Psoas muscle (tissue), 8 donors: ENCODE measurements around the gene CD247. TPM values are rescaled to one million over a fixed set of nuclear protein-coding genes. Genes with fewer than 3 reads are reported as not detected.

Experiments used
- ATAC-seq, 4 donors: fragments of 200-7000 bp; cut with Tn5 transposase; one replicate each; pipeline ENCODE4 v1.9.1; 2020; ENCODE audit warnings: moderate library complexity in 3 of 4, mild to moderate bottlenecking in 2 of 4
- DNase-seq, 2 donors: peaks; one replicate each; pipeline ENCODE4 v3.0.0-alpha.2; 2020
- H3K27ac ChIP-seq: fragments of 200-600 bp; one replicate; pipeline ENCODE4 v1.8.0; 2022
- H3K27me3 ChIP-seq, 3 donors: fragments of 200-600 bp in 1 of 3; one replicate each; pipeline versions ENCODE4 v1.6.1 to v1.8.0; 2013 to 2022; ENCODE audit warnings: low read length in 2 of 3, mild to moderate bottlenecking in 2 of 3, moderate library complexity in 1 of 3; ENCODE audit not compliant: insufficient read depth in 3 of 3
- H3K36me3 ChIP-seq, 2 donors: fragments of 200-600 bp in 1 of 2; one replicate each; pipeline versions ENCODE4 v1.6.1 to v1.8.0; 2013 to 2022; ENCODE audit warnings: low read depth in 1 of 2, mild to moderate bottlenecking in 1 of 2, moderate library complexity in 1 of 2; ENCODE audit not compliant: insufficient read depth in 1 of 2
- H3K4me1 ChIP-seq: fragments of 200-600 bp; one replicate; pipeline ENCODE4 v1.8.0; 2022
- H3K4me3 ChIP-seq: fragments of 200-600 bp; one replicate; pipeline ENCODE4 v1.8.0; 2022; ENCODE audit warnings: mild to moderate bottlenecking
- H3K9me3 ChIP-seq: fragments of 200-600 bp; one replicate; pipeline ENCODE4 v1.8.0; 2022
- CTCF ChIP-seq: fragments of 200-600 bp; IDR thresholded peaks from one replicate; pipeline ENCODE4 v1.8.0; 2022; ENCODE audit warnings: antibody characterized with exemption
- WGBS, 3 donors: extraction: QIAGEN DNeasy Blood & Tissue Kit; methylation state at CpG; one replicate each; pipeline versions ENCODE4 v1.1.6 to v1.1.7; 2013; 5-methylcytosine and 5-hydroxymethylcytosine counted together
- intact Hi-C, 2 donors: fragments of 100-400 bp; cut with DNase I; formaldehyde crosslinking; loops; one replicate each; pipeline versions ENCODE4 v1.11.0 to v1.14.2; 2022
- polyA plus RNA-seq, 3 donors: library from polyadenylated mRNA; stranded (reverse); fragments of 200-250 nt; gene quantifications; one replicate each; pipeline ENCODE4 v1.2.3, GENCODE V29; 2013
- total RNA-seq, 4 donors: library from RNA; stranded (reverse); fragmentation: NEBNext Ultra II Directional in 2 of 4; extraction: Animal tissue kit (Norgen Biotek cat#: 25700) in 2 of 4; gene quantifications; one replicate each; pipeline versions ENCODE4 v1.2.1 to v1.2.4, GENCODE V29; 2021 to 2023
- donor health status: healthy with polysubstance abuse.
- donor health status: DM: no; HTN: no; CAD: no; lungs with moderate emphysema.
- donor health status: Bipolar disorder and iron deficiency.
- donor health status: healthy.
- donor health status: DM: yes; HTN: yes; CAD: no.
- donor health status: DM: no; HTN: no; CAD: no.
- donor health status: DM: no; HTN: no; CAD: no.
- donor health status: DM: yes; HTN: yes; CAD: no.

Gene CD247
- total and polyA plus RNA-seq, 7 donors, result 0.18 to 1.9 (median 0.65) TPM

DNA sequence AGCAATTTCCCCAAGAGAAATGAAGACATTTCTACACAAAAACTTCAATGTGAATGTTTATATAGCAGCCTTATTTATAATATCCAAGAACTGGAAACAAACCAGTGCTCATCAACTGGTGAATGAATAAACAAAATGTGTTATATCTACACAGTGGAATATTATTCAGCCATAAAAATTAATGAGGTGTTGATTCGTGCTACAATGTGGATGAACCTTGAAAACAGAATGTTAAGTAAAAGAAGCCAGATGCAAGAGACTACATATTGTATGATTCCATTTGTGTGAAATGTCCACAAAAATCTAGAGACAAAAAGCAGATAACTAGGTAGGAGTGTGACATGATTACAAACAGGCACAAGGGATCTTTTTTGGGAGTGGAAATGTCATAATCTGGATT is 110.0 kb downstream of the CD247 start:
- Histone ChIP-seq H3K27ac (no peak overlapping the region), H3K9me3 (no peaks in the 10 kb centered on the region), H3K4me3 (no peak overlapping the region), H3K36me3 (peaks cover 0 to 47% of the 10 kb centered on the region in 2 donors), H3K4me1 (no peaks in the 10 kb centered on the region), H3K27me3 (no peaks in the 10 kb centered on the region)
- 96 to 98% (median 97%) methylated on average over 1 of the region's 1 CpG for WGBS, 3 donors
- intact Hi-C loops, result no loop called here
- no peak for TF ChIP-seq CTCF
- no peak for DNase-seq
- ATAC-seq, result no peak

- no peak for DNase-seq
- H3K4me1 ChIP-seq, result no peaks in the 10 kb centered on the region
- H3K9me3 ChIP-seq, result no peaks in the 10 kb centered on the region
- WGBS, 3 donors, result 81 to 91% (median 91%) methylated on average over 3 of the region's 3 CpGs
- peaks cover 0 to 60% of the 10 kb centered on the region in 2 donors for H3K36me3 ChIP-seq
- H3K4me3 ChIP-seq, result no peak overlapping the region
- TF ChIP-seq CTCF, result no peak
- intact Hi-C loops, result loop anchor here in 1 of 2 donors (5.0 kb wide), 1 partner anchor 37 kb away; no protein-coding TSS in a partner anchor
- no peak for ATAC-seq
- no peak overlapping the region for H3K27ac ChIP-seq
- H3K27me3 ChIP-seq, result no peaks in the 10 kb centered on the region
Measured at GRCh38 chr1:167404908-167405307, 113.4 kb downstream of the CD247 start.

DNA sequence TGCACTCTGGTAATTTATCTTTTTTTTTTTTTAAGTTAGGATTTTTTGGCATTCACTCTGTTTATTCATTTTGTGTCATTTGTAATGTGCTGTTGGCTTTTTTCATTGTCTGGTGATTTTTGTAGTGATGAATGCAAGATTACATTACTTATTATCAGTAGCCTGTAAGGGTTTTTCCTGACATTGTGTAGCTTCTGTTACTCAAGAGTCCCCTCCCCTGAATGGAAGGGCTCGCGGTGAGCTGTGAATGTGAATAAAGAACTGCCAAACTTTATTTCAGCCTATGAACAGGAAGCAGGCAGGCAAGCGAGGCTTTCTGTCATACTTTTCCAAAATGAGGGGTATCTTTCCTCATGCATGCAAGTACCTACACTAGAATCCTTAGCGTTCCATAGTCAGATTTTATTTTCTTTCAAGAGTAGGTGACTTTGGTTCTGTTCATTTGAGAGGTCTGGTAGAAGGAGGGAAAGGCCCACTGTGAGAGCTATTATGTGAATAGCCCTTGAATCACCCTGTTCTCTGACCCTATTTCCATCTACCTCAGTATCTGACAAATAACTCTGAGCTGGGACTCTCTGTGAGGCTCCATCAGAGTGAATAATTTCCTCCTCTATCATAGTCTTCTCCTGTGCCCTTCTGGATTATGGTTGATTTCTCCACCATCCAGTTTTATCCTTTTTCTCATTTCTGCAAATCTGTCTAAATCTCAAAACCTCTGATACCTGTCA is 114.0 kb downstream of the CD247 start:
- Histone ChIP-seq H3K4me1 (no peaks in the 10 kb centered on the region), H3K27me3 (no peaks in the 10 kb centered on the region), H3K9me3 (no peaks in the 10 kb centered on the region), H3K4me3 (no peak overlapping the region), H3K36me3 (peaks cover 0 to 66% of the 10 kb centered on the region in 2 donors), H3K27ac (no peak overlapping the region)
- intact Hi-C loops, result loop anchor here in 1 of 2 donors (5.0 kb wide), 1 partner anchor 38 kb away; no protein-coding TSS in a partner anchor
- DNase-seq (no peak), ATAC-seq (no peak)
- TF ChIP-seq CTCF, result no peak
- WGBS, 3 donors, result 83 to 95% (median 83%) methylated on average over 4 of the region's 4 CpGs

- intact Hi-C loops, result loop anchor here in 1 of 2 donors (5.0 kb wide), 1 partner anchor 41 kb away; no protein-coding TSS in a partner anchor
- 59 to 67% (median 65%) methylated on average over 8 of the region's 8 CpGs for whole genome bisulfite sequencing, 3 donors
- Histone ChIP-seq H3K9me3 (no peaks in the 10 kb centered on the region), H3K4me1 (no peaks in the 10 kb centered on the region), H3K27me3 (no peaks in the 10 kb centered on the region), H3K36me3 (peaks cover 3 to 86% of the 10 kb centered on the region in 2 donors), H3K27ac (no peak overlapping the region), H3K4me3 (no peak overlapping the region)
- DNase-seq, result no peak
- TF ChIP-seq CTCF, result peak; percentile 56
- ATAC-seq, result peak; percentile 57 to 77 (median 70)
Measured at GRCh38 chr1:167401260-167401873, 117.0 kb downstream of the CD247 start.
